Mucosa of stomach (tissue), 1 donor: ENCODE data around the gene MYOM3.

Source experiments
- H3K27me3 ChIP-seq: one replicate; pipeline ENCODE4 v1.7.0; 2013; ENCODE audit warnings: mild to moderate bottlenecking, low read length; ENCODE audit not compliant: control insufficient read depth, insufficient read depth
- H3K36me3 ChIP-seq: one replicate; pipeline ENCODE4 v1.7.0; 2013; ENCODE audit warnings: low read length; ENCODE audit not compliant: control insufficient read depth, insufficient read depth
- H3K4me1 ChIP-seq: one replicate; pipeline ENCODE4 v1.7.0; 2013; ENCODE audit warnings: mild to moderate bottlenecking, low read length; ENCODE audit not compliant: control insufficient read depth, insufficient read depth
- H3K4me3 ChIP-seq: one replicate; pipeline ENCODE4 v1.7.0; 2013; ENCODE audit warnings: low read length
- H3K9ac ChIP-seq: one replicate; pipeline ENCODE4 v1.7.0; 2013; ENCODE audit warnings: mild to moderate bottlenecking, low read length, moderate library complexity
- H3K9me3 ChIP-seq: one replicate; pipeline ENCODE4 v1.7.0; 2013; ENCODE audit warnings: mild to moderate bottlenecking, low read length, moderate library complexity; ENCODE audit not compliant: control insufficient read depth
- donor health status: Pancreatic carcinoma.

Gene MYOM3

DNA sequence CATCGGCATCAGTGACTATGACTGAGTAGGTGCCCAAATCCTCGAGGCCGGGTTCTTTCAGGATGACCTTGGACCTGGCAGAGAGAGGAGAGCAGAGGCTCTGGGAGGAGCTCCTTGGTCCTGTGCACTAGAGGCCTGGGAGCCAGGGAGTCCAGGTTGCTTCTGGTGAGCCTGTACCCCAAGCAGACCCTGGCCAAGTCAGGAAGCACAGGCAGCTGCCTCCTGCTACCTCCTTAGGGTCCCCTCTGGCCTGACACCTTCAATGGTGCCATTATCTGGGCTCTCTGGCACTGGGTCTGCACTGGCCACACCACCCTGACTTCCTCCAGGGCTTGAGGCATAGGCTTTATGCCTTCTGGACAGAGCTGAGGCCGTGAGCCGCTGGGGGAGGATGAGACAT lies 37.7 kb downstream of the MYOM3 start:
- Histone ChIP-seq H3K36me3 (no peaks in the 10 kb centered on the region), H3K4me3 (no peak overlapping the region), H3K27me3 (no peaks in the 10 kb centered on the region), H3K9ac (no peak overlapping the region), H3K9me3 (no peaks in the 10 kb centered on the region), H3K4me1 (peaks cover 5% of the 10 kb centered on the region)

GRCh38 chr1:24071941-24072340 lies 40.0 kb downstream of the MYOM3 start:
- H3K4me1 ChIP-seq, result peaks cover 8% of the 10 kb centered on the region
- no peaks in the 10 kb centered on the region for H3K36me3 ChIP-seq
- no peak overlapping the region for H3K4me3 ChIP-seq
- no peaks in the 10 kb centered on the region for H3K27me3 ChIP-seq
- H3K9me3 ChIP-seq, result no peaks in the 10 kb centered on the region
- H3K9ac ChIP-seq, result no peak overlapping the region

GRCh38 chr1:24070821-24071393 lies 41.0 kb downstream of the MYOM3 start:
- peaks cover 8% of the 10 kb centered on the region for H3K4me1 ChIP-seq
- H3K36me3 ChIP-seq, result no peaks in the 10 kb centered on the region
- H3K9me3 ChIP-seq, result no peaks in the 10 kb centered on the region
- H3K4me3 ChIP-seq, result no peak overlapping the region
- no peak overlapping the region for H3K9ac ChIP-seq
- no peaks in the 10 kb centered on the region for H3K27me3 ChIP-seq

DNA sequence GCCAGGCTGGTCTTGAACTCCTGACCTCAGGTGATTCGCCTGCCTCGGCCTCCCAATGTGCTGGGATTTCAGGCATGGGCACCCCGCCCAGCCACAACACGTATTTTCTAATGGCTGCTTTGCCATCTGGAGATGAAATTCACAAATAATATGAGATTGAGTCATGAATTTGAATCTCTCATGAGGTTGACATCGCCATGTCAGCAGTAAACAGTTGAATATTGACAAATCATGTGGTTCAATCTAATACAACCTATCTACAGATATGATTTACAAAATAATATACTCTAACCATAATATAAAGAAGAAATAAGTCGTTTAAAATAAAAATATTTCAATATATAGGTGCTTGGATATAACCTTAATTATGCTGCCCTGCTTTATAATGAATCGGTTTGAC lies 42.1 kb downstream of the MYOM3 start:
- Histone ChIP-seq H3K36me3 (no peaks in the 10 kb centered on the region), H3K4me1 (peaks cover 8% of the 10 kb centered on the region), H3K27me3 (no peaks in the 10 kb centered on the region), H3K9ac (no peak overlapping the region), H3K9me3 (no peaks in the 10 kb centered on the region), H3K4me3 (no peak overlapping the region)

GRCh38 chr1:24067978-24068377 lies 44.0 kb downstream of the MYOM3 start:
- H3K36me3 ChIP-seq, result no peaks in the 10 kb centered on the region
- no peak overlapping the region for H3K9ac ChIP-seq
- H3K4me3 ChIP-seq, result no peak overlapping the region
- H3K9me3 ChIP-seq, result no peaks in the 10 kb centered on the region
- H3K27me3 ChIP-seq, result no peaks in the 10 kb centered on the region
- peaks cover 8% of the 10 kb centered on the region for H3K4me1 ChIP-seq

DNA sequence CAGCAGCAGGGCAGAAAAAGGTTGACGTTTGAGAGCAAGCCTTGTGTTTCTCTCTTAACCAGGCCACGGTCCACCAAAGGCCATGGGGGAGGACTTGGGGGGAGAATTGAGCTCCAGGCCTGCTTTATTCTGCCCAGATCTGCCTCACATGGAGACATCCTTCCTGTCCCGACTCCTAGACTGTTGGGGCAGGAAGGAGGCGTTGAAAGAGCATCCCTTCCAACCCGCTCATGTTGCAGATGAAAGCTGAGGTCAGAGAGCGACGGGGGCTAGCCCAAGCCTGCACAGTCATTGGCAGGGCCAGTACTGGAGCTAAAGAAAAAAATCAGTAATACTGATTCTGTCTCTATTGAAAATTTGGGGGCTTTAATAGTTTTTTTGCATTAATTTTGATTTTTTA lies 46.6 kb downstream of the MYOM3 start:
- no peak overlapping the region for H3K4me3 ChIP-seq
- H3K27me3 ChIP-seq, result no peaks in the 10 kb centered on the region
- H3K9ac ChIP-seq, result no peak overlapping the region
- H3K9me3 ChIP-seq, result no peaks in the 10 kb centered on the region
- H3K36me3 ChIP-seq, result no peaks in the 10 kb centered on the region
- peaks cover 3% of the 10 kb centered on the region for H3K4me1 ChIP-seq

- no peaks in the 10 kb centered on the region for H3K36me3 ChIP-seq
- H3K27me3 ChIP-seq, result no peaks in the 10 kb centered on the region
- no peak overlapping the region for H3K9ac ChIP-seq
- H3K9me3 ChIP-seq, result no peaks in the 10 kb centered on the region
- H3K4me1 ChIP-seq, result no peaks in the 10 kb centered on the region
- no peak overlapping the region for H3K4me3 ChIP-seq
Measured at GRCh38 chr1:24062221-24062620, 49.7 kb downstream of the MYOM3 start.

DNA sequence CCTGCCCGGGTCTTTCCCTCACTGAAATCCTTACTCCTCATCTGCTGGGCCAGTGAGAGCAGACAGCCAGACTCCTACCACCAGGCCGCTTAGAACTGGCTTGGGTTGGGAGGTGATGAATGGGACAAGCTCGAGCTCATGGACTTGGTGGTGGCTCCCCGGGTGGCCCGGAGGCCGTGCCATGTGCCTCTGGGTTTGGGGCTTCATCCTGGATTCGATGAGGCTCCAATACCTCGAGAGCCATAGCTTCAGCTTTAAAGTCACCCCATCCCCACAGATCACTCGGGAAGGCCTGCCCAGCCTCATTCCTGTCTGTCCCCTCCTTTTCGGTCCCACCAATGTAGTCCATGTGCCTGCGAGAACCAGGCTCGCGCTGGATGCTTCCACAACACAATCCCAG lies 51.5 kb downstream of the MYOM3 start:
- Histone ChIP-seq H3K4me1 (no peaks in the 10 kb centered on the region), H3K4me3 (no peak overlapping the region), H3K27me3 (no peaks in the 10 kb centered on the region), H3K9ac (no peak overlapping the region), H3K36me3 (no peaks in the 10 kb centered on the region), H3K9me3 (no peaks in the 10 kb centered on the region)

DNA sequence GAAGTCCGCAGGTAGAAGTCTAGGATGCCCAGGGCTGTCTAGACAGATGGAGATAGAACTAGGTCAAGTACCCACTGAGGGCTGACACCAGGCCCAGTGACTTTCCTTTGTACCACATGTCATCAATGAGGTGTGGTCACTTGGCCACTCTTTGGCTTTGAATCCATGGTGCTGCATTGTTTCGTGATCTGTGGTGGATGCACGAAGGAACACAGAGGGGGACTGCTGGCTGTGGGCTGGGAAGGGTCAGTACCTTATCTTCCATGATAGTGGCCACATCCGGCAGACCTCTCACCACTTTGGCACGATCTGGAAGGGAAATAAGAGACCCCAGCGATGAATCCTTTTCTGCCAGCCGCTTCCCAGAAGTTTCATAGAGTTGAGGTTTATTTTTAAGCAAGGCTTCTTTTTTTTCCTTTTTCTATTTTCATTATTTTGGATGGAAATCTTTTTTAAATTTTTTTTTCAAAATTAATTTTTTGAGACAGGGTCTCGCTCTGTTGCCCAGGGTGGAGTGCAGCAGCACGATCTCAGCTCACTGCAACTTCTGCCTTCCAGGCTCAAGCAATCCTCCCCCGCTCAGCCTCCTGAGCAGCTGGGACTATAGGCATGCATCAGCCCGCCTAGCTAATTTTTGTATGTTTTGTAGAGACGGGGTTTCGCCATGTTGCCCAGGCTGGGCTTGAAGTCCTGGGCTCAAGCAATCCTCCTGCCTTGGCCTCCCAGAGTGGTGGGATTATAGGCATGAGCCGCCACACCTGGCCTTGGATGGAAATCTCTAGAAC lies 53.1 kb downstream of the MYOM3 start:
- no peak overlapping the region for H3K9ac ChIP-seq
- H3K36me3 ChIP-seq, result no peaks in the 10 kb centered on the region
- H3K4me1 ChIP-seq, result no peaks in the 10 kb centered on the region
- H3K4me3 ChIP-seq, result no peak overlapping the region
- H3K27me3 ChIP-seq, result no peaks in the 10 kb centered on the region
- H3K9me3 ChIP-seq, result no peaks in the 10 kb centered on the region

GRCh38 chr1:24057171-24057570 lies 54.8 kb downstream of the MYOM3 start:
- H3K27me3 ChIP-seq, result no peaks in the 10 kb centered on the region
- H3K9ac ChIP-seq, result no peak overlapping the region
- no peak overlapping the region for H3K4me3 ChIP-seq
- no peaks in the 10 kb centered on the region for H3K36me3 ChIP-seq
- no peaks in the 10 kb centered on the region for H3K9me3 ChIP-seq
- H3K4me1 ChIP-seq, result no peaks in the 10 kb centered on the region

- H3K4me1 ChIP-seq, result no peaks in the 10 kb centered on the region
- H3K27me3 ChIP-seq, result no peaks in the 10 kb centered on the region
- no peaks in the 10 kb centered on the region for H3K9me3 ChIP-seq
- H3K9ac ChIP-seq, result no peak overlapping the region
- H3K36me3 ChIP-seq, result no peaks in the 10 kb centered on the region
- no peak overlapping the region for H3K4me3 ChIP-seq
Measured at GRCh38 chr1:24055681-24056080, 56.3 kb downstream of the MYOM3 start.

DNA sequence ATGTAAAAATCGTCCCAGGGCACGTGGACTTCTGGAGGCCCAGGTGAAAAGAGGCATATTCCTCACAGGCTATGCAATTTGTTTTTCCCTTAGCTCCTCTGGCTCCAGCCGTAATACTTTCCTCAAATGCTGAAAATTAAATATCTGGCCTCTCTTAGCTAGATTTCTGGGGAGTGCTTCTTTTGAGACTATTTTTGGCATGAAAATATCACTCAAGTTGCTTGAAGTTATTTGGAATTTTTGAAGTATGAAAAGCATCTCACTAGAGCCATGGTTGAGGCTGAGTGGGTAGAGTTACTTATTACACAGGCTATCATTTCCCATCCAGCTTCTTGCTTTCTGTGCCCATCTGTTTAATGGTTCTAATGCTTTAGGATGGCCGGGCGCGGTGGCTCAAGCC lies 59.7 kb downstream of the MYOM3 start:
- Histone ChIP-seq H3K9me3 (no peaks in the 10 kb centered on the region), H3K27me3 (no peaks in the 10 kb centered on the region), H3K4me3 (no peak overlapping the region), H3K4me1 (peaks cover 9% of the 10 kb centered on the region), H3K36me3 (no peaks in the 10 kb centered on the region), H3K9ac (no peak overlapping the region)
